Measurements from ENCODE around the gene HOXA3.

The HOXA3 gene

DNA sequence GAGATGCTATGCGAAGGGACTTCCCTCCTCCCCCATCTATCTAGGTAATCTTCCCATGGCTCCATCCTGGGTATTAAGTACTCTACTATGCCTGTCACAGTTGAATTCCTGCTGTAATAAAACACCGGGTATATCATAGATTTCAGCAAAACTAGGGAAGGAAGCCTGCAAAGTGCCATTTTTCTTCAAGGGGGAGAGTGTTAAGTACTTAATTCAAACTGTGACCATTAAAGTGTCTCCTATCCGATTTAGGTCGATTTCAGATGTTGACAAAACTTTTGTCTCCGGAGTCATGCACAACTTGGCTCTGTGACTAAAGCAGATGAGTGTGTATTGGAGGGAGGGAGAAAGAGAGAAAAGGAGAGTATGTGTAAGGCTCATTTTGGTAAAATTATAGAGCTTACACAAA is 26.4 kb downstream of the HOXA3 start:
- Histone ChIP-seq H3K9me3 (no peaks in the 10 kb centered on the region), H3K27me3 (peaks cover 98% of the 10 kb centered on the region), H3K4me1 (no peaks in the 10 kb centered on the region), H3K36me3 (no peaks in the 10 kb centered on the region), H3K4me3 (ENCODE audit: low read depth, low read length) (no peak overlapping the region)
- no peak for DNase-seq
- TF ChIP-seq, protein P1, sequence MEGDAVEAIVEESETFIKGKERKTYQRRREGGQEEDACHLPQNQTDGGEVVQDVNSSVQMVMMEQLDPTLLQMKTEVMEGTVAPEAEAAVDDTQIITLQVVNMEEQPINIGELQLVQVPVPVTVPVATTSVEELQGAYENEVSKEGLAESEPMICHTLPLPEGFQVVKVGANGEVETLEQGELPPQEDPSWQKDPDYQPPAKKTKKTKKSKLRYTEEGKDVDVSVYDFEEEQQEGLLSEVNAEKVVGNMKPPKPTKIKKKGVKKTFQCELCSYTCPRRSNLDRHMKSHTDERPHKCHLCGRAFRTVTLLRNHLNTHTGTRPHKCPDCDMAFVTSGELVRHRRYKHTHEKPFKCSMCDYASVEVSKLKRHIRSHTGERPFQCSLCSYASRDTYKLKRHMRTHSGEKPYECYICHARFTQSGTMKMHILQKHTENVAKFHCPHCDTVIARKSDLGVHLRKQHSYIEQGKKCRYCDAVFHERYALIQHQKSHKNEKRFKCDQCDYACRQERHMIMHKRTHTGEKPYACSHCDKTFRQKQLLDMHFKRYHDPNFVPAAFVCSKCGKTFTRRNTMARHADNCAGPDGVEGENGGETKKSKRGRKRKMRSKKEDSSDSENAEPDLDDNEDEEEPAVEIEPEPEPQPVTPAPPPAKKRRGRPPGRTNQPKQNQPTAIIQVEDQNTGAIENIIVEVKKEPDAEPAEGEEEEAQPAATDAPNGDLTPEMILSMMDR (IDR thresholded peaks at IDR 0.05; ENCODE audit: low read depth, low read length) = no peak

DNA sequence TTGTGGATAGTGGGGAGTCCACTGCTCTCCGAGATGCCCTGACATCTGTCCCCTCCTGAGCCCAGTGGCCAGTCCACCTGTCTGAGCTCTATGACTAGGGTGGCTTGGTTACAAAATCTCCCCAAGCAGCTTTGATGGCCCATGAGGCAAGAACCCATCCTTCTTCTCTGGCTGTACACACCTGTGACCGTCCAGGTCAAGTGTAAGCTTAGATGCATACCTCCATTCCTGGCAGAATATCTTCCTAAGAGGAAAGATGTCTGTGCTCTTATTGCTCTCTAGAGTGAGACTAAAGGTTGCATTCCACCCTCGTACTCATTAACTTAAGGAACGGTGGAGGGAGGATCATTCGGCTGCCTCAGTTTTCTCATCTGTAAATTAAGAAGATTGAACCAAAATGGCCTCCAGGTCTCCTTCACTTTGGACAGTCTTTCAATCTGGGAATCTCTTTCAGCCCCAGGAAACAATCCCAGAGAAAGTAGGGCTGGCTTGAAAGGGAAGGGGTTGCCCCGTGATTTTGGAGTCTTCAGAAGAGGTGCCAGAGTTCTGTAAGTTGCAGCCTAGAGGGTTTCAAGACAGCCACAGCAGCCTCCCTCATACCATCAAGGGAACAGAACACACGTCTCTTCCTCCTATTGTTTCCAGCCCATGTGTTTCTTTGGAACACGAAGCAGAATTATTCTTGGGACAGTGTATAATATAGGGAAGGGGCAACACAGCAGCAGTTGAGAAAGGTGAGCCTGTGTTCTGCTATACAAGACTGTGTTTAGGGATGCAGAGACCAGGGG is 27.3 kb downstream of the HOXA3 start:
- DNase-seq = no peak
- H3K27me3 ChIP-seq = peaks cover 100% of the 10 kb centered on the region
- H3K4me3 ChIP-seq (ENCODE audit: low read depth, low read length) = no peak overlapping the region
- H3K36me3 ChIP-seq = no peaks in the 10 kb centered on the region
- no peaks in the 10 kb centered on the region for H3K9me3 ChIP-seq
- TF ChIP-seq, protein P1 (IDR thresholded peaks at IDR 0.05; ENCODE audit: low read depth, low read length) = no peak
- H3K4me1 ChIP-seq = no peaks in the 10 kb centered on the region

DNA sequence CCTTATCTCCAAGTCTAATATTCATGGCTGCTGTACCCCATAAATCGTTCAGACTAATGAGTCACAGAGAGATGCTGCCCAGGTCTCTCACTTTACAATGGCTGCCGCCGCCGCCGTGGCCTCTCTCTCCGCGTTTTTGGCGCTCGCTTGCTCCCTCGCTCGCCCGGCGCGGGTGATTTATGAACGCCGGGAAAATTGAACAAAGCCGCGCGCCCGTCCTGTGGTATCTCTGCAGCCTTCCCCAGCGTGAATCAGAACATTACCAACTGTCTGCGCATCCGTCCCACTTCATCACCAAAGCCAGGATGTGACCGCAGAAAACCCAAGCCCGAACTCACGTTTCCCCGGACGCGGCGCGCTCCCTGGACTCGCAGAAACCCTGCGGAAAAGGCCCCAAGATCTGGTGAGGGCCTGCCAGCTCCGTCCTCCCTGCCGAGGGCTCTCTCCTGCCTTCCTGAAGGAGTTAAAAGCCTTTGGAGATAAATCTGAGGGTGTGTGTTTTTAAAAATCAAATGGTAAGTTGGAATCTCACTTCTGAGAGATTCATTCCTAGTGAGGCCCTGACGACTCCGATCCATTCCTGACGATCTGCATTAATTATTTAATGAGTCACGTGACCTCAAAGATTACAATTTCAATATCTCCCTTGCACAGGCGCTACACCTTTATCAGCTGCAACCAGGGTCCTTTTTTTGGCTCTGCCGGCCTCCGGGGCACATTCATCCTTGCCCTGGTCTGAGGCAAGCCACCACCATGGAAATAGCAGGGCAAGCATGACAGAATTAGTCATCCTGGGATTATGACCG is 28.1 kb downstream of the HOXA3 start:
- no peaks in the 10 kb centered on the region for H3K36me3 ChIP-seq
- DNase-seq = no peak
- no peaks in the 10 kb centered on the region for H3K9me3 ChIP-seq
- TF ChIP-seq, protein P1 (IDR thresholded peaks at IDR 0.05; ENCODE audit: low read depth, low read length) = no peak
- no peak overlapping the region for H3K4me3 ChIP-seq (ENCODE audit: low read depth, low read length)
- no peaks in the 10 kb centered on the region for H3K4me1 ChIP-seq
- H3K27me3 ChIP-seq = peaks cover 100% of the 10 kb centered on the region

DNA sequence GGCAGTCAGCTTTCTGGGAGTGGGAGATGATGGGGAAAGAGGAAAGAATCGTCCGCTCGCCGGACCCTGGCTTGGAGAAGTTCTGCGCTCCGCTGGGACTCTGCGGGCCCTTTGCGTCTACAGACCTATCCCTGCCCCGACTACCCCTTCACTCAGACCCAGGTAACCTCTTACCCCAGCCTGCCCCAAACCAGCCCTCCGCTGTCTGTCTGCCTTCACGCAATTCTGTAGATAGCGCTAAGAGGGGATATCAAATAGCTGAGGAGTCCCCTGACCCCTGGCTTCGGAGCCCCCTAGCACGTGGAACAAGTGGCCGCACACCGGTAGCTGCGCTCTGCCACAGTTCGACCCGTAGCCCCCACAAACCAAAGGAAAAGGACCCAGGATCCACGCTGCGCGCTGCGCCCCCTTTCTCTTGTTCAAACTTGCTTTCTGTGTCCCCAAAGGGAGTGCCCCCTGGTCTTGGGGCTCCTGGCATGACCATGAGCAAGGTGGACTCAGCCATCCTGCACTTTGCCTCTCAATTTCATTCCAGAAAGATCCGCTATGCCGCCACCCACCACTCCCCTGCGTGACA is 28.8 kb downstream of the HOXA3 start:
- no peaks in the 10 kb centered on the region for H3K4me1 ChIP-seq
- H3K36me3 ChIP-seq = no peaks in the 10 kb centered on the region
- DNase-seq = no peak
- H3K9me3 ChIP-seq = no peaks in the 10 kb centered on the region
- TF ChIP-seq, protein P1 (IDR thresholded peaks at IDR 0.05; ENCODE audit: low read depth, low read length) = no peak
- peaks cover 100% of the 10 kb centered on the region for H3K27me3 ChIP-seq
- H3K4me3 ChIP-seq (ENCODE audit: low read depth, low read length) = no peak overlapping the region

DNA sequence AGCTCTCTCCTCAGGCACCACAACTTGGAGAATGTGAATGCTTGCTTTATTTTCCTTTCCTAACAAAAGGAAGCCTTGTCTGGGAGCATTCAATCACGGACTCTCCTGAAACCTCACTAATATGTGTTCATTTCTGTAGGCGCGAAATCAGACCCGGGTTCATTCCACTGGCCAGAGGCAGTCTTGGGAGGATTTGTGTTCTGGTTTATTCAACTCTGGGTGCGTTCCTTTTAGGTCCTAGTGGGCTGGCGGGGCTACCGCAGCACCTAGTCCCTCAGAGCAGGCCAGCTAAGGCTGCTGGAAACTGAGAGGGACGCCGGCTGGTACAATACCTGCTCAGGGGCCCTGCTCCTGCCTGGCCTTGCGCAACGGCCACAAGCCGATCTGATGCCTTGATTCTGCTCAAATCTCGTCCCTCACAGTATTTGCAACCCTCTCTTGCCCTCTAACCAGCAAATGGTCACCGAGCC is 29.3 kb downstream of the HOXA3 start:
- H3K36me3 ChIP-seq = no peaks in the 10 kb centered on the region
- TF ChIP-seq, protein P1 (IDR thresholded peaks at IDR 0.05; ENCODE audit: low read depth, low read length) = no peak
- H3K9me3 ChIP-seq = no peaks in the 10 kb centered on the region
- H3K4me1 ChIP-seq = no peaks in the 10 kb centered on the region
- H3K27me3 ChIP-seq = peaks cover 100% of the 10 kb centered on the region
- no peak for DNase-seq
- H3K4me3 ChIP-seq (ENCODE audit: low read depth, low read length) = no peak overlapping the region
